Activated CD4-positive, alpha-beta memory T cell treated with anti-CD3 and anti-CD28 coated beads for 36 hours (primary cell): ENCODE results near the gene SERGEF. TPM values are rescaled to one million over a fixed set of nuclear protein-coding genes. Genes with fewer than 3 reads are reported as not detected.

Source experiments
- CTCF ChIA-PET: fragments of 350-600 bp; sonication (Branson Sonifier 250); formaldehyde crosslinking; loops from one replicate; lab custom pipeline; 2021; ENCODE audit warnings: antibody characterized with exemption, inconsistent platforms; lab: Charles Lee
- POLR2A ChIA-PET: fragments of 350-600 bp; sonication (Branson Sonifier 250); formaldehyde crosslinking; loops from one replicate; lab custom pipeline; 2021; ENCODE audit warnings: antibody characterized with exemption; lab: Charles Lee
- DNase-seq: peaks from one replicate; pipeline ENCODE4 v3.0.0-alpha.2; 2020
- H3K27ac Mint-ChIP-seq: one replicate; pipeline ENCODE4 v1.8.0; 2021; ENCODE audit warnings: mixed read lengths
- H3K27me3 Mint-ChIP-seq: one replicate; pipeline ENCODE4 v1.8.0; 2021; ENCODE audit warnings: mixed read lengths
- H3K36me3 Mint-ChIP-seq: one replicate; pipeline ENCODE4 v1.8.0; 2021; ENCODE audit warnings: mixed read lengths
- H3K4me1 Mint-ChIP-seq: one replicate; pipeline ENCODE4 v1.8.0; 2021; ENCODE audit warnings: low read depth, mixed read lengths
- H3K4me3 Mint-ChIP-seq: one replicate; pipeline ENCODE4 v1.8.0; 2021; ENCODE audit warnings: mild to moderate bottlenecking, mixed read lengths
- H3K9me3 Mint-ChIP-seq: one replicate; pipeline ENCODE4 v1.8.0; 2021; ENCODE audit warnings: mixed read lengths
- intact Hi-C: fragments of 100-400 bp; cut with micrococcal nuclease; formaldehyde crosslinking; loops from one replicate; pipeline ENCODE4 v1.15.1; 2023
- total RNA-seq, 2 experiments: library from RNA; stranded (reverse); gene quantifications; one replicate each; pipeline ENCODE4 v1.2.3, GENCODE V29; 2021

Gene SERGEF
- total RNA-seq, 2 experiments from 2014 or later: 42.7 to 44.2 TPM

- intact Hi-C loops: no loop called here
- ChIA-PET CTCF (interaction anchor here (0.5 to 0.9 kb wide), 3 partner anchors 10 to 52 kb away, joined by 3 read pairs; no protein-coding TSS in a partner anchor), POLR2A (no interaction called here)
- no peak overlapping the region for H3K4me3 Mint-ChIP-seq
- H3K27ac Mint-ChIP-seq: no peak overlapping the region
- no peaks in the 10 kb centered on the region for H3K9me3 Mint-ChIP-seq
- no peak for DNase-seq
- H3K4me1 Mint-ChIP-seq: no peaks in the 10 kb centered on the region
- H3K27me3 Mint-ChIP-seq: no peaks in the 10 kb centered on the region
- no peaks in the 10 kb centered on the region for H3K36me3 Mint-ChIP-seq
Observed at GRCh38 chr11:17769218-17769617, 243.6 kb downstream of the SERGEF start.

GRCh38 chr11:17768547-17768946 lies 244.3 kb downstream of the SERGEF start:
- Mint-ChIP-seq H3K36me3 (no peaks in the 10 kb centered on the region), H3K4me1 (no peaks in the 10 kb centered on the region), H3K9me3 (no peaks in the 10 kb centered on the region), H3K27me3 (no peaks in the 10 kb centered on the region), H3K4me3 (no peak overlapping the region), H3K27ac (no peak overlapping the region)
- intact Hi-C loops: no loop called here
- no peak for DNase-seq
- ChIA-PET POLR2A (no interaction called here), CTCF (interaction anchor here (0.6 to 0.9 kb wide), 2 partner anchors 37 to 52 kb away, joined by 3 read pairs; no protein-coding TSS in a partner anchor)

- H3K36me3 Mint-ChIP-seq: no peaks in the 10 kb centered on the region
- H3K4me1 Mint-ChIP-seq: no peaks in the 10 kb centered on the region
- intact Hi-C loops: no loop called here
- ChIA-PET CTCF (no interaction called here), POLR2A (no interaction called here)
- no peak for DNase-seq
- no peak overlapping the region for H3K4me3 Mint-ChIP-seq
- no peaks in the 10 kb centered on the region for H3K27me3 Mint-ChIP-seq
- no peaks in the 10 kb centered on the region for H3K9me3 Mint-ChIP-seq
- H3K27ac Mint-ChIP-seq: no peak overlapping the region
Observed at GRCh38 chr11:17767914-17768313, 244.9 kb downstream of the SERGEF start.

GRCh38 chr11:17767301-17767885 lies 245.5 kb downstream of the SERGEF start:
- DNase-seq: no peak
- ChIA-PET POLR2A (no interaction called here), CTCF (no interaction called here)
- Mint-ChIP-seq H3K4me3 (no peak overlapping the region), H3K36me3 (no peaks in the 10 kb centered on the region), H3K27me3 (no peaks in the 10 kb centered on the region), H3K27ac (no peak overlapping the region), H3K4me1 (no peaks in the 10 kb centered on the region), H3K9me3 (no peaks in the 10 kb centered on the region)
- intact Hi-C loops: no loop called here

- intact Hi-C loops: no loop called here
- H3K9me3 Mint-ChIP-seq: no peaks in the 10 kb centered on the region
- no peak overlapping the region for H3K27ac Mint-ChIP-seq
- ChIA-PET POLR2A (no interaction called here), CTCF (no interaction called here)
- DNase-seq: no peak
- no peaks in the 10 kb centered on the region for H3K27me3 Mint-ChIP-seq
- no peaks in the 10 kb centered on the region for H3K36me3 Mint-ChIP-seq
- no peaks in the 10 kb centered on the region for H3K4me1 Mint-ChIP-seq
- no peak overlapping the region for H3K4me3 Mint-ChIP-seq
Observed at GRCh38 chr11:17766590-17766989, 246.3 kb downstream of the SERGEF start.

GRCh38 chr11:17766073-17766359 lies 246.8 kb downstream of the SERGEF start:
- H3K4me1 Mint-ChIP-seq: no peaks in the 10 kb centered on the region
- CTCF ChIA-PET: no interaction called here
- DNase-seq: no peak
- POLR2A ChIA-PET: no interaction called here
- no peak overlapping the region for H3K27ac Mint-ChIP-seq
- no peak overlapping the region for H3K4me3 Mint-ChIP-seq
- intact Hi-C loops: no loop called here
- no peaks in the 10 kb centered on the region for H3K36me3 Mint-ChIP-seq
- H3K27me3 Mint-ChIP-seq: no peaks in the 10 kb centered on the region
- no peaks in the 10 kb centered on the region for H3K9me3 Mint-ChIP-seq

- ChIA-PET POLR2A (no interaction called here), CTCF (interaction anchor here (1.4 kb wide), 1 partner anchor 214 kb away, joined by 4 read pairs; no protein-coding TSS in a partner anchor)
- no peak for DNase-seq
- H3K9me3 Mint-ChIP-seq: no peaks in the 10 kb centered on the region
- H3K27ac Mint-ChIP-seq: no peak overlapping the region
- intact Hi-C loops: no loop called here
- H3K27me3 Mint-ChIP-seq: no peaks in the 10 kb centered on the region
- no peaks in the 10 kb centered on the region for H3K36me3 Mint-ChIP-seq
- no peak overlapping the region for H3K4me3 Mint-ChIP-seq
- H3K4me1 Mint-ChIP-seq: no peaks in the 10 kb centered on the region
Observed at GRCh38 chr11:17765356-17766072, 247.3 kb downstream of the SERGEF start.

GRCh38 chr11:17764446-17765218 lies 248.2 kb downstream of the SERGEF start:
- intact Hi-C loops: no loop called here
- Mint-ChIP-seq H3K4me3 (no peak overlapping the region), H3K9me3 (no peaks in the 10 kb centered on the region), H3K27me3 (no peaks in the 10 kb centered on the region), H3K27ac (no peak overlapping the region), H3K36me3 (no peaks in the 10 kb centered on the region), H3K4me1 (no peaks in the 10 kb centered on the region)
- CTCF ChIA-PET: interaction anchor here (1.4 kb wide), 1 partner anchor 215 kb away, joined by 4 read pairs; no protein-coding TSS in a partner anchor
- POLR2A ChIA-PET: no interaction called here
- no peak for DNase-seq

- H3K4me1 Mint-ChIP-seq: no peaks in the 10 kb centered on the region
- ChIA-PET CTCF (no interaction called here), POLR2A (no interaction called here)
- H3K27ac Mint-ChIP-seq: no peak overlapping the region
- H3K36me3 Mint-ChIP-seq: no peaks in the 10 kb centered on the region
- H3K9me3 Mint-ChIP-seq: no peaks in the 10 kb centered on the region
- no peak for DNase-seq
- H3K4me3 Mint-ChIP-seq: no peak overlapping the region
- intact Hi-C loops: no loop called here
- H3K27me3 Mint-ChIP-seq: no peaks in the 10 kb centered on the region
Observed at GRCh38 chr11:17763703-17764102, 249.1 kb downstream of the SERGEF start.

GRCh38 chr11:17763244-17763643 lies 249.6 kb downstream of the SERGEF start:
- no peak overlapping the region for H3K4me3 Mint-ChIP-seq
- H3K27ac Mint-ChIP-seq: no peak overlapping the region
- ChIA-PET POLR2A (no interaction called here), CTCF (no interaction called here)
- no peak for DNase-seq
- H3K36me3 Mint-ChIP-seq: no peaks in the 10 kb centered on the region
- no peaks in the 10 kb centered on the region for H3K9me3 Mint-ChIP-seq
- H3K4me1 Mint-ChIP-seq: no peaks in the 10 kb centered on the region
- intact Hi-C loops: no loop called here
- H3K27me3 Mint-ChIP-seq: no peaks in the 10 kb centered on the region

GRCh38 chr11:17762309-17762974 lies 250.4 kb downstream of the SERGEF start:
- Mint-ChIP-seq H3K27me3 (no peaks in the 10 kb centered on the region), H3K4me1 (no peaks in the 10 kb centered on the region), H3K4me3 (no peak overlapping the region), H3K27ac (no peak overlapping the region), H3K9me3 (no peaks in the 10 kb centered on the region), H3K36me3 (no peaks in the 10 kb centered on the region)
- no peak for DNase-seq
- CTCF ChIA-PET: no interaction called here
- intact Hi-C loops: no loop called here
- POLR2A ChIA-PET: no interaction called here
